RPMI8226 (cell line): ENCODE measurements around the gene PADI3.

ENCODE experiments used
- DNase-seq: peaks from one replicate; pipeline ENCODE4 v3.0.0-alpha.2; 2015

PADI3 gene

GRCh38 chr1:17274186-17275170 is 25.6 kb downstream of the PADI3 start:
- peak; percentile 69 for DNase-seq

GRCh38 chr1:17276568-17276967 is 27.7 kb downstream of the PADI3 start:
- DNase-seq: peak; percentile 79

GRCh38 chr1:17277511-17278159 is 28.7 kb downstream of the PADI3 start:
- no peak for DNase-seq

GRCh38 chr1:17278996-17279830 is 30.3 kb downstream of the PADI3 start:
- DNase-seq: no peak

GRCh38 chr1:17280436-17280835 is 31.5 kb downstream of the PADI3 start:
- DNase-seq: no peak

- no peak for DNase-seq
Measured at GRCh38 chr1:17280894-17281293, 32.0 kb downstream of the PADI3 start.

GRCh38 chr1:17281775-17282181 is 32.9 kb downstream of the PADI3 start:
- peak; percentile 81 for DNase-seq

- DNase-seq: no peak
Measured at GRCh38 chr1:17282836-17283235, 33.9 kb downstream of the PADI3 start.

GRCh38 chr1:17286646-17287045 is 37.7 kb downstream of the PADI3 start:
- no peak for DNase-seq

- no peak for DNase-seq
Measured at GRCh38 chr1:17287130-17287776, 38.4 kb downstream of the PADI3 start.

GRCh38 chr1:17289721-17290120 is 40.8 kb downstream of the PADI3 start:
- no peak for DNase-seq

GRCh38 chr1:17290553-17290952 is 41.7 kb downstream of the PADI3 start:
- DNase-seq: no peak

- DNase-seq: no peak
Measured at GRCh38 chr1:17292299-17293160, 43.6 kb downstream of the PADI3 start.

- no peak for DNase-seq
Measured at GRCh38 chr1:17293681-17294425, 45.0 kb downstream of the PADI3 start.

- DNase-seq: no peak
Measured at GRCh38 chr1:17295292-17295691, 46.4 kb downstream of the PADI3 start.

GRCh38 chr1:17296086-17296485 is 47.2 kb downstream of the PADI3 start:
- no peak for DNase-seq

- no peak for DNase-seq
Measured at GRCh38 chr1:17297991-17298390, 49.1 kb downstream of the PADI3 start.

- DNase-seq: no peak
Measured at GRCh38 chr1:17301767-17302166, 52.9 kb downstream of the PADI3 start.

GRCh38 chr1:17304151-17304825 is 55.4 kb downstream of the PADI3 start:
- peak; percentile 54 for DNase-seq

- DNase-seq: no peak
Measured at GRCh38 chr1:17304826-17305175, 55.9 kb downstream of the PADI3 start.
